ENCODE results near the gene TBCE.

The TBCE gene, protein sequence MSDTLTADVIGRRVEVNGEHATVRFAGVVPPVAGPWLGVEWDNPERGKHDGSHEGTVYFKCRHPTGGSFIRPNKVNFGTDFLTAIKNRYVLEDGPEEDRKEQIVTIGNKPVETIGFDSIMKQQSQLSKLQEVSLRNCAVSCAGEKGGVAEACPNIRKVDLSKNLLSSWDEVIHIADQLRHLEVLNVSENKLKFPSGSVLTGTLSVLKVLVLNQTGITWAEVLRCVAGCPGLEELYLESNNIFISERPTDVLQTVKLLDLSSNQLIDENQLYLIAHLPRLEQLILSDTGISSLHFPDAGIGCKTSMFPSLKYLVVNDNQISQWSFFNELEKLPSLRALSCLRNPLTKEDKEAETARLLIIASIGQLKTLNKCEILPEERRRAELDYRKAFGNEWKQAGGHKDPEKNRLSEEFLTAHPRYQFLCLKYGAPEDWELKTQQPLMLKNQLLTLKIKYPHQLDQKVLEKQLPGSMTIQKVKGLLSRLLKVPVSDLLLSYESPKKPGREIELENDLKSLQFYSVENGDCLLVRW

DNA sequence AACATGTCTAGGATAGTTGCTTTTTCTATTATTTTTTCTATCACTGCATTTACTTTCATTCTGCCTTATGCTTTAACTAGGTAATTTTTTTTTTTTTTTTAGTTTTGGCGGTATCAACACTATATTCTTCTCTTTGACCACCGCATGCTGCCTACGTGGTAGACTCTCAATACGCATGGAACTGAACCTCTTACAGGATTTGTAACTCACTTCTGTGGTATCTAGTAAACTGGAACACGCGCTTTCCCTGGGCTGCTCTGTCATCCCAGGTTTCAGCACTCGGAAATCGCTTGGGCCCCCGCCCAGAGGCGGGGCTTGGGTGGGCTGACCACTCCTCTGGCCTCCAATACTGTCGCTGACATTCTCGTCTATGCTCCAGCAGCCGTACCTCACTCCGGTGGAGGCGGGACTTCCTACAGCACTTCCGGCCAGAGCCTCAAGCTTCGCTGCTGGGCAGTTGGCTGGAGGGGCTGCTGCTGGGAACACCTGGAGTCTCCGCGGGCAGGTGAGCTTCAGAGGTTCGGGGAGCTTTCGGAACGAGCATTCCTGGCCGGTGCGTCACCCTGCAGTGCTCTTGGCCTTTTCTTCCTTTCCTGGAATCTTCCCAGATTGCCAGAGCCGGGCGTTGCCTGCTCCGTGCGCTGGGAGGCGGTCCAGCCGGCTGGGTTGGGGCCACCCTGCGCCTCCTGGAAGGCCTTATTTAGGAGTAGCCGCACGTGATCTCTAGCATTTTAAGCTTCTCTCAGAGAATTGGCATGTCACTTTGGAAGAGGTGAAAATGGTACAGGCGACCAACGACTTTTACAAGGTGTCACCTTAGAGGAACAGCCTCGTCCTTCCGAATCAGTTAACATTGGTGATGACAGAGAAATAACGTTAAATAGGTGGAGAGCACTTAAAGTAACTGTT lies at the start of gene TBCE:
Gene TBCE, plus strand, starts transcription at position 428 of the 909 bp plus-strand sequence. CDS start 12,623 bp downstream, outside the sequence.
- FAIRE-seq: peak; percentile 95
- DNase-seq (ENCODE audit: low spot score): peak; percentile 96

GRCh38 chr1:235319255-235319654 lies 48.0 kb upstream of the TBCE start:
- FAIRE-seq (no peak), DNase-seq (ENCODE audit: low spot score) (no peak)

- no peak for DNase-seq (ENCODE audit: low spot score)
- FAIRE-seq: no peak
Observed at GRCh38 chr1:235320521-235321179, 46.6 kb upstream of the TBCE start.

DNA sequence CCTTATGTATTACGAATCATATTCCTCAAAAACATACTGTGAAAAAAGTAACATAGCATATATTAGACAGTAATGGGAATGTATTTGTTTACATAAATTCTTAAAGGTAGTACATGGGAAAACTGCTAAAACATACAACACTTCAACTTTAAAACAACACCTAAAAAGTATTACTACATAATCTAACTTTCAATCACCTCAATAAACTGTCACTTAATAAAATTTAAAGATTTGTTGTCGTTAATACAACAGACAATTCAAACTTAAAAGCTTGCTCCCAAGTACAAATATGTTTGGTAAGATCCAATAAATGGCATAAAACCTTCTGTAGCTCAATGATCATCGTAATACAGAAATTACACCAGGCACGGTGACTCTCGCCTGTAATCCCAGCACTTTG lies 42.9 kb upstream of the TBCE start:
- no peak for DNase-seq (ENCODE audit: low spot score)
- no peak for FAIRE-seq

GRCh38 chr1:235325139-235325538 lies 42.1 kb upstream of the TBCE start:
- DNase-seq (ENCODE audit: low spot score): no peak
- FAIRE-seq: no peak

DNA sequence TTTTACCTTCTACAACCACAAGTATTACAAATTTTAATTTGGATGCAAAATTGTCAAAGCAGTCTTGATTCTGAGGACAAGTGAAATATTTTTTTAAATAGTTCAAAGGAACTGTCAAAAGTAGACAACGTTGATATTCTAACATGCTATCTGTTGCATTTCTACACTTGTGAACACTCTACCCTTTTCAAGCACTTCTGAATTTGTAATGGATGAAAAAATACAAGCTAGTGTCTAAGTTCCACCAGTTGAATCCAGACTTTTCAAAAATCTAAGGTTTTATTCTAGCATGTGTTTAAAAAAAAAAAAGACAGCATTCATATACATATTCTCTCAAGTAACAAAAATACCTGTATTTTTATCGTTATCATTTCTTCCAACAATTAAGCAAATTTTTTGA lies 41.4 kb upstream of the TBCE start:
- DNase-seq (ENCODE audit: low spot score) (no peak), FAIRE-seq (peak; percentile 31)

DNA sequence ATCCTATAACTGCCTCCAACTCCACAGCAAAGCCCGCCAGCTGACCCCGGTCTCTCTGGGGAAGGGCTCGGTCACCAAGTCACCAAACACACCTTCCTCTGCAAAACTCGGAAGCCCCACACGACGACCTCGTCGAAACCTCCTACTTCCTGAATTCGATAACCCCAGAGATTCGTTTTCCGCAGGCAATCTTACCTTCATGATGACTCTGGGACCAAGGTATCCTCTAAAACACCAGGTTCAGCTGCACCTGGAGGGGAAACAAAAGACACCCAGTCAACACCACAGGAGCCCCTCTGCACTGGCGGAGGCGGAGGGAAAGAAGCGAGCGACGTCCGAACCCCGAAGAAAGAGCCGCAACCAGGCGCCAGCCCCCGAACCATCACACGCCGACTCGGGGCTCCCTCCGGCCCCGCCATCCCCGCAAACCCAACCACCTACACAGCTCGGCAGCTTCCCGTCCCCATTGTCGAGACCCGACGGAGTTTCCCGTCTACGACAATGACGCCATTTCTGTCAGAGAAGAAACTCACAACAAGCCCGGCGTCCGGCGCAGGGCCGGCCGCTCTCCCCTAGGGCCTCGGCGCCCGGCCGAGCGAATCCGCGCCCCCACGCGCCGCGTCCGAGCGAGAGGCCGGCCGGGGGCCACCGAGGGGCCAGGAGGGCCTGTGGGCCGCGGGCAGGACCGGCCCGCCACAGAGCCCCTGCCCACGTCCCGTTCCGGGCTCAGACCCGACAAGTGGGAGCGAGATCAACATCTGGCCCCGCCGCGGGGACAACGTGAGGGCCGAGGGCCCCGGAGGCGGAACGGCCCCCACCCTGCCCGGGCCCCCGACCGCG lies 40.3 kb upstream of the TBCE start:
- FAIRE-seq (no peak), DNase-seq (ENCODE audit: low spot score) (peak; percentile 20)

DNA sequence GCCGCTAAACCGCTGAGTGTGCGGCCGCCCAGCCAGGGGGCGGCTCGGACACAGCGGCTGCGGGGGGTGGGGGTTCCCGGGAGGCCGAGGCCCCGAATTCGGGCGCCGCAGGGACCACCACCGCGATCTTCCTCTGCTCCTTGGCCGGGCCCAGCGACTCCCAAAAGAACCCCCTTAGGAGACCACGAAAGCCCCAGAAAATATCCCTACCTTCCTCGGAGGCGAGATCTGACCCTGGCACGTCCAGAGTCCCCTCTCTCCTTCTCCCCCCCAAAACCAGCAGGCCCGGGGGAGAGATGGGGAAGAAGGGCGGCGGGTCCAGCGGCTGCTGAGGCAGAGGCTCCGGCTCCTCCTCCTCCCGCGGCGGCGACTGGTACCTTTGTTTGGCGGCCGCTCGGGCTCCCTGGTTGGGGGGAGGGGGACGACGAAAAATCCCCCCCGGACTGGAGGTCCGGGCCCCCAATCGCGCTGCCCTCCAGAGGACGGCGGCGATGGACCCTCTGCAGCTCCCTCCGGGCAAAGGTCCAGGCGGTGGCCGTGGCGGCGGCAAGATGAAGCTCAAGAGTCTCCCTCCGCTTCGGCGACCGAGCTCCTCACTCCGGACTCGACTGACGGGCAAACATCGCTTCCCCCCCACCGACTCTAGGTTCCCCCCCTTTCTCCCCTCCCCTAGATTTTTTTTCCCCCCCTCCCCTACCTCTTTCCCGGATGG lies 39.5 kb upstream of the TBCE start, which contains the start of gene ARID4B:
Gene ARID4B, minus strand, starts transcription at position 621 of the 712 bp plus-strand sequence. CDS start 1,260 bp downstream, outside the sequence.
- FAIRE-seq (no peak), DNase-seq (ENCODE audit: low spot score) (peak; percentile 21)

- FAIRE-seq (peak; percentile 94), DNase-seq (ENCODE audit: low spot score) (peak; percentile 100)
Observed at GRCh38 chr1:235328271-235329138, 38.7 kb upstream of the TBCE start, which contains the start of gene GGPS1. Gene GGPS1, plus strand, starts transcription at chr1:235328570. Its CDS starts 6,695 bp downstream, at chr1:235335265.

- FAIRE-seq (no peak), DNase-seq (ENCODE audit: low spot score) (peak; percentile 16)
Observed at GRCh38 chr1:235329139-235329902, 37.9 kb upstream of the TBCE start.

GRCh38 chr1:235330918-235331285 lies 36.3 kb upstream of the TBCE start:
- FAIRE-seq: no peak
- no peak for DNase-seq (ENCODE audit: low spot score)

DNA sequence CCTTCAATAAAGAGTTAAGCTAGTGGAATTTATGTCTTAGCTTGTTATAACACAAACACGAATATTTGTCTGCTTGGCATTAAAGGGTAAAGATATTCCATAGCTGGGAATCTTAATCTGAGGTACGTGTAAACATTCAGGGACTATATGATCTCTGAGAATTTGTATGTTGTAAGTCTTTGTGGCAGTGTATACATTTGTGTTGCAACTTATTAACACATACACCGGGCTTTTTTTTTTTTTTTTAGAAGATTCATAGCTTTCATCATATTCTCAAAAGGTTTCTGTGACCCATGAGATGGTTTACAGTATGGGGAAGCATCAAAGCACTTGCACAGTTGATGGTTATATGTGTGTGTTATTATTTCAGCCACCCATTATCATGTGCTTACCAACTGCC lies 35.8 kb upstream of the TBCE start:
- FAIRE-seq: no peak
- no peak for DNase-seq (ENCODE audit: low spot score)

DNA sequence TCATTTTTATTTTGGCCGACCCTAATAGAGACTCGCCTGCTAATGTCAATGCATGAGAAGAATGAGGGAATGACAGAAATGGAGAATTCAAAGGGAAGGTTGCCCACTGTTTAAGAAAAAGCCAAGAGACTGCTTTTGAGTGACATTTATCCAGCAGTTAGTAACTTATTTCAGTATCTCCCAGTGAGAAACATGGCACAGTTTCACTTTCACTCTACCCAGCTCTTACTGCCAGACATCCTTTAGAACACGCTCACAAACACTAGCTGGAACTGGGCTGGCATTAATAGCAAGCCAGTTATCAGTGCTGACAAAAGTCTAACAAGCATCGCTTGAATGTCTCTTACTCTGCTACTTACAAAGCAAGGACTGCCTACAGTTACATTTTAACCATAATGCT lies 30.3 kb upstream of the TBCE start:
- no peak for FAIRE-seq

GRCh38 chr1:235339746-235340145 lies 27.5 kb upstream of the TBCE start:
- FAIRE-seq: no peak
- no peak for DNase-seq (ENCODE audit: low spot score)

More for the DNA sequence above, 30.3 kb upstream of the TBCE start:
- no peak for DNase-seq (ENCODE audit: low spot score)

DNA sequence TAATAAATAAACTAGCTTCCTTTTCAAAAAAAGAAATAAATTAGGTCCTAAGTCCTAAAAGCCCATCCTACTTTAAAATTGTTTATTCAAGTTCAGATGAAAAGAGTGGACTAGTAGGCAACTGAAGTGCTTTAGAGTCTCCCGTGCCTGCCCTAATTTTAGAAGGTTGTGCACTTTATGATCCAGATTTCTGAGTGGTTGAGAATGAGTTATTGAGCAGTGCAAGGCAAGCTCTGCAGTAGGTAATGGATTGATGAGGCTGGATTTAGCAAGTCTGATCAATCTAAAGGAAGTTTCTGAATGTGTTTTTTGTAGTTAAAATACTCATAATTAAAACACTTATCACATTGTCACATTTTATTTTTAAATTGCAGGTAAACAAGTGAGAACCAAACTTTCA lies 25.9 kb upstream of the TBCE start:
- DNase-seq (ENCODE audit: low spot score) (no peak), FAIRE-seq (no peak)

DNA sequence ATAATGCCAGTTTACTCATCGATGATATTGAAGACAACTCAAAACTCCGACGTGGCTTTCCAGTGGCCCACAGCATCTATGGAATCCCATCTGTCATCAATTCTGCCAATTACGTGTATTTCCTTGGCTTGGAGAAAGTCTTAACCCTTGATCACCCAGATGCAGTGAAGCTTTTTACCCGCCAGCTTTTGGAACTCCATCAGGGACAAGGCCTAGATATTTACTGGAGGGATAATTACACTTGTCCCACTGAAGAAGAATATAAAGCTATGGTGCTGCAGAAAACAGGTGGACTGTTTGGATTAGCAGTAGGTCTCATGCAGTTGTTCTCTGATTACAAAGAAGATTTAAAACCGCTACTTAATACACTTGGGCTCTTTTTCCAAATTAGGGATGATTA lies 25.2 kb upstream of the TBCE start:
- no peak for FAIRE-seq
- DNase-seq (ENCODE audit: low spot score): no peak

DNA sequence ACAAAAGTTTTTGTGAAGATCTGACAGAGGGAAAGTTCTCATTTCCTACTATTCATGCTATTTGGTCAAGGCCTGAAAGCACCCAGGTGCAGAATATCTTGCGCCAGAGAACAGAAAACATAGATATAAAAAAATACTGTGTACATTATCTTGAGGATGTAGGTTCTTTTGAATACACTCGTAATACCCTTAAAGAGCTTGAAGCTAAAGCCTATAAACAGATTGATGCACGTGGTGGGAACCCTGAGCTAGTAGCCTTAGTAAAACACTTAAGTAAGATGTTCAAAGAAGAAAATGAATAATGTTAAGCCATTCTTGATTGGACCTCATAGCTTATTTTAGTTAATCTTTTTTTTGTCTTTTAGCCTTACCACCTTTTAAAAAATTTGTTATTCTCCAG lies 24.8 kb upstream of the TBCE start:
- no peak for FAIRE-seq
- DNase-seq (ENCODE audit: low spot score): no peak

DNA sequence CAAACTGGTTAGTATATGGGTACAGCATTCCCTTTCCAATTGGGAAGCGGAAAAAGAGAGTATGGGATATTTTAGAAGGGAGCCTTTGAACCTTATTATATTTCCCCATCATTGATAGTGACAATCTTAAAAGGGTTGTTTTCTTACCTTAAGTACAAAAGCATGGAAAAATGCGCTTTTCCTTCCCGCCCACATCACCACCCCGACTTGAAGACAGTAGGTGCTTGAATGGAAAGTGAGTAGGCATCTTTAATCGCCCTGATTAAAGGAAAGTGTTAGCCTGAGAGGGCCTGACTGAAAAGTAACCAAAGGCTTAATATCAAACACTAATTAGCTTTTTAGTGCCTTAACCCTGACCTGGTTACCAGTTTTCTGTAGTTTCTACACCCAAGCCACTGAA lies 23.5 kb upstream of the TBCE start:
- no peak for FAIRE-seq
- DNase-seq (ENCODE audit: low spot score): no peak
